Caki2 (cell line): ENCODE data around the gene KIF21A. TPM values are rescaled to one million over a fixed set of nuclear protein-coding genes. Genes with fewer than 3 reads are reported as not detected.

Source experiments
- DNase-seq: peaks from one replicate; pipeline ENCODE4 v3.0.0-alpha.2; 2015; ENCODE audit warnings: low read depth
- in situ Hi-C: cut with HindIII; loops from 2 replicates; pipeline ENCODE4 v1.10.0; 2016; ENCODE audit warnings: low sequenced_read_pairs, low pct_unique_long_range_greater_than_20kb, mixed read lengths
- total RNA-seq: library from RNA; depleted of rRNA; stranded (reverse); fragments of >200 nt; shearing (Covaris generic); gene quantifications from 2 replicates; pipeline ENCODE4 v1.2.3, GENCODE V29; 2014; ENCODE audit warnings: low replicate concordance

KIF21A gene
- total RNA-seq, 1 experiment from 2014 or later = 22.0 TPM

DNA sequence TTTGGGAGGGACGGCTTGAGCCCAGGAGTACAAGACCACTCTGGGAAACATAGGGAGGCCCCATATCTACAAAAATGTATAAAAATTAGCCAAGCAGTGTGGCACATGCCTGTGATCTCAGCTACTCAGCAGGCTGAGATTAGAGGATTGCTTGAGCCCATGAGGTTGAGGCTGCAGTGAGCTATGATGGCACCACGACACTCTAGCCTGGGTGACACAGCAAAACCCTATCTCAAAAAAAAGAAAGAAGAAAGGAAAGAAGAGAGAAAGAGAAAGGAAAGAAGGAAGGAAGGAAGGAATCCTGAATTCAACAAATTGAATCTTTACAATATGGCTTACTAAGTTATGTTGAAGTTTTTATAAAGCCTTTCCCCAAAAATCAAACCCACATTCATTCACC lies 2.1 kb downstream of the KIF21A start:
- in situ Hi-C loops = no loop called here
- peak; percentile 43 for DNase-seq

DNA sequence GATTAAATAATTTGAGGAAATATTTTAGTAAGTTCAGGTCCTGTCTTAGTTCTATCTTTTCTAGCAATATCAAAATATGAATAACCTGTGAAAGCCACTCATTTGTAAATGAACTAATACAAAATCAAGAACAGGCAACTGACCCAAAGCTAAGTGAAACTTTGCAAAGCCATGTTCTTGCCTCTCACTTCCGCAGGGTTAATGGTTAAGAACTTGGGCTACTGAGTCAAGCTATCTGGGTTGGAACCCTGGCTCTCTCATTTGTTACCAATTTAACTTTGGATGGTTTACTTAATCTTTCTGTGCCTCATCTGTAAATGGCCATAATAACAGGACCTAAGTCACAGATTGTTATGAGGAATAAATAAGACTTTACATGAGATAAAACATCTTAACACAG lies 2.8 kb downstream of the KIF21A start:
- DNase-seq = peak; percentile 52
- in situ Hi-C loops = no loop called here

DNA sequence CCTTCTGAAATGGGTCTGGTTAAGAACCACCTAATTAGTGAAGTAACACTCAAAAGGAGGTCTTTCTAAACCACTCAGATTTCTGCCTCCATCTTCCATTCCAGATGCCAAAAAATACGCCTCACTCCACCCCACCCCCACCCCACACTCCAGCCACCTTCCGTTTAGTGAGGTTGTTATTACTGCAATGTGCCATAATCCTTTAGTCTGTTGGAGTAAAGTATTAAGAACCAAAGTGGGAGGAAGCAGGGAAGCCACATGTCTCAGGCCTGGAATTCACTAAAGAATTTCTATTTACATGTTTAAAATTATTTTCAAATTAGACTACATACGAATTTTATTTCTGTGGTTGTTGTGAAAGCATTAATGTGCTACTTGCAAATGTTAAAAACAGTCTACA lies 7.4 kb downstream of the KIF21A start:
- in situ Hi-C loops = no loop called here

DNA sequence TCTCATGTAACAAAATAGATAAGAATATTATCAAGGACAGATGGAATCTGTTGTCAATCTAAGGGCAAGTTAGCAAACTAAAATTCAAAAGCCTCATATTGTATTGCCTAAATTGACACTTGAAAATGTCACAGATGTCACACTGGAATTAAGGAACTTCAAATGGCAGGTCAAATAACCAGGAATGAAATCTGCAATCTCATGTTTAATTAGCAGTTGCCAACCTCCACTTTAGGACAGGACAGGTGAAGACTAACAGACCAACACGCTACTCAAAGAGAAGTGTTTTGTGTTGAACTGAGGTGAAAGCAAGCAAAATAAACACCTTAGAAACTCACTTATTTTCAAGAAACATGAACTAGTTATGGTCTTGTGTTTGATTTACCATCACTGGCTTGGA lies 11.1 kb downstream of the KIF21A start:
- DNase-seq = no peak
- in situ Hi-C loops = no loop called here

More for the DNA sequence above, 7.4 kb downstream of the KIF21A start:
- no peak for DNase-seq

DNA sequence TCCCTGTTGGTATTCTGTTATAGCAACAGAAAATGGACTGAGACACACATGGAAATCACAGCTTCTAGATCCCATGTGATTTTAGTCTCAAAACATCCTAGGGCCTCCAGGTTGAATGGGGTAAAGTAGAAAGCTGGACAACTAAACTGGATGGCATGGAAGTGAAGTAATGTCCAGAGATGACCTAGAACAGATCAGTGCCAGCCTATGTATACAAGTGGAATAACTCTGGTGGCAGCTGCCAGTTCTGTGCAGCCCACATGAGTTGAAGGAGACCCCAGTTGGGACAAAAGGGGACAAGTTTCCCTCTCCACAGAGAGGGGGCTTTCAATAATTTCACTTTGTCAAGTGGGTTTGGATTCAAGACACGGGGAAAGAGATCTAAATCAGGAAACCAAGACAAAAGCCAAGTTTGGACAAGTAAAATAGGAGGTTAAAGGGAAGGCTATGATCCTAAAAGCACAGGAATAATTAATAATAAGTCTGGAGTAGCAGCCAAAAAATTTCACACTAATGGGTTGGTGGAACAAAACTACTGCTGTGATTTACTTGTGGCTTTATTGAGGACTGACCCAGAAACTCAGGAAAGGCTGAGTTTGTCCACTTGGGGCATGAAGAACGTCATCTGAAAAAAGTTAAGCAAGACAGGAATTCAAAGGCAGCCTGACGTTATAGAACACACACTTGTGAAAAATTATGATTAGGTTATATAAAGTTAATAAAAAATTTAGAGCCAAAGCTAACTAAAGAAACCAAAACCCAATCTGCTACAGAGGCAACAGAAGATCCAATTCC lies 11.7 kb downstream of the KIF21A start:
- in situ Hi-C loops = no loop called here
- no peak for DNase-seq

DNA sequence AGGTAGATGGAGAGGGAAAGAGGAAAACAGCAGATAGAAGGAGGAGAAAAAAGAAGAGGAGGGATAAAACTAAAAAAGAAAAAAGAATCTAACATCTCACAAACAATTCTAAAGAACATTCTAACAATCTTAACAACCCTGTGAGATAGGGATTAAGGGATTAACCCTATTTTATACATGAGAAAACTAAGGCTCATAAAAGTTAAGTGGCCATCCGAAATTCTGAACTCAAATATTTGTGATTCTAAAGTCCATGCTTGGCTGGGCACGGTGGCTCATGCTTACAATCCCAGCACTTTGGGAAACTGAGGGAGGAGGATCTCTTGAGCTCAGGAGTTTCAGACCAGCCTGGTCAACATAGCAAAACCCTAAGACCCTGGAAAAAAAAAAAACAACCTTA lies 13.1 kb downstream of the KIF21A start:
- no peak for DNase-seq
- in situ Hi-C loops = no loop called here

DNA sequence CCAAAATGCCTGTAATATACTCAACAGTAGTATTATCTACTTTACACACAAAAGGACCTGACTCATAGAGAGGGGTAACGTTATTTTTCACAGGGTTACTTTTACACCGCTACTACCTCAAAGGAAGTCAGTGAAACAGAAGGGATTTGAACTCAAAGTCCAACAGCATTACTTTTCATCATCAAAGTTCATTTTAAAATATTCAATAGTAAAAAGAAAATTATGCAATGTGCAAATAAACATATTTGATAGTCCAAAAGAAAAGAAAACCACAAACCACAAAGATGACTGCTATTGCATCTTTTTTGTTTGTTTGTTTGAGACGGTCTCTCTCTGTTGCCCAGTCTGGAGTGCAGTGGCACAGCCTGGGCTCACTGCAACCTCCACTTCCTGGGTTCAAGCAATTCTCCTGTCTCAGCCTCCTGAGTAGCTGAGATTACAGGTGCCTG lies 15.5 kb downstream of the KIF21A start:
- in situ Hi-C loops = no loop called here
- DNase-seq = no peak

DNA sequence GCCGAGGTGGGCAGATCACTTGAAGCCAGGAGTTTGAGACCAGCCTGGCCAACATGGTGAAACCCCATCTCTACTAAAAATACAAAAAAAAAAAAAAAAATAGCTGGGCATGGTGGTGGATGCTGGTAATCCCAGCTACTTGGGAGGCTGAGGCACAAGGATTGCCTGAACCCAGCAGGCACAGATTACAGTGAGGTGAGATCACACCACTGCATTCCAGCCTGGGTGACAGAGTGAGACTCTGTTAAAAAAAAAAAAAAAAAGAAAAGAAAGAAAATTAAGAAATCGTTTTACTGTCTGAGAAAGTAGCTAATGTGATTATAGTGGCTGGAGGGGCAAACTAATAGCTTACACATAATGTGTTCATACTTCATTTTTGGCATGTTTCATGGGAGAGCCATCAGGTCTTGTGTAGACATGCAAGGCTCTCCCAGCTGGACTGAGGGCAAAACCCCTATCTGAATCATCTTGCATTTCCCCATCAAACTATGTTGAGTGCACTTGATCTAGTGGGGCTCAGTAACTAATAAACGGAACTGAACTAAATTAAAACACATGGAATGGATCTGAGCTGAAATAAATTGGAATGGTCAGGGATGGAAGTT lies 16.2 kb downstream of the KIF21A start:
- in situ Hi-C loops = no loop called here
- no peak for DNase-seq

DNA sequence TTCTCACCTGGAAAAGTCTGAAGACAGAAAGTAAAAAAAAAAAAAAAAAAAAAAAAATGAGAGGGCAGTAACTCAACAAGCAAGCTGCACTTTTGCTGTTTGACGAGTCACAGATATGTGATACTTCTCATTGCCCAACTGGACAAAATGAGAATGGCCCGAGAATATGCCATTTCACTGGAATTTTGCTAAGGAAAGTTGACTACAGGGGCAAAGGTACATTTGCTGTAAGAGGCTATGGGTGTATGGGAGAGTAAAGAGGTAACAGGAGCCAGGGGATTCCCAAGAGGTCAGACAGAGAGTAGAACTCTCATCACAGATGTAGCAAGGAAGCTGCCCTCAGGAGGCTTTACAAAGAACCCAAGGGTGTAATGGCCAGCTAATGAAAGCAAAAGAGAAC lies 22.9 kb downstream of the KIF21A start:
- in situ Hi-C loops = no loop called here
- DNase-seq = no peak

DNA sequence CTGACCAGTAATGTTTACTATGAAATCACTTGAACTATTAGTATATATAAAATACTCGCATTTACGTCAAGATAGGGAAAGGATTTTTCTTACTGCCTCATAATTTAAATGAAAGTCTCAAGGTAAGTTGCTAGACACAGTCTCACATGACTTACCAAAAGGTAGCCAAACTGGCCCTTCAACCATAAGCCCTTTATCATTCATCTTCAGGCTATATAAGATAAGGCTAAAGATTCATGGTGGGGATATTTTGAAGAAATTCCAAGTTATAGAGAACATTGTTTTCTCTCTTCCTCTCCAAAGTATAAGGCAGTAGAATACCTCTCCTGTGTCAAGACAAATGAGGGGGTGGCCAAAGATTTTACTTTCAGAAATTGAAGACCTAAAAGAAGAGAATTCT lies 23.4 kb downstream of the KIF21A start:
- in situ Hi-C loops = no loop called here
- DNase-seq = no peak

DNA sequence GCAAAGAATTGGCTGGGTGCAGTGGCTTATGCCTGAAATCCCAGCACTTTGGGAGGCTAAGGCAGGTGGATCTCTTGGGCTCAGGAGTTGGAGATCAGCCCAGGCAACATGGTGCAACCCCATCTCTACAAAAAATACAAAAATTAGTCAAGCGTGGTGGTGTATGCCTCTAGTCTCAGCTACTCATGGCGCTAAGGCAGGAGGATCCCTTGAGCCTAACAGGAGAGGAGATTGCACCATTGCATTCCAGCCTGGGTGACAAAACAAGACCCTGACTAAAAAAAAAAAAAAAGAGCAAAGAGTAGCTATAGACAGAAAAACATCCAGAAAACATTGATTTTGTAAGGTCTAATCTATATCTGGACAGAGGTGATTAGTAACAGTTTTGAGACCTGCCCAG lies 25.0 kb downstream of the KIF21A start:
- no peak for DNase-seq
- in situ Hi-C loops = no loop called here

DNA sequence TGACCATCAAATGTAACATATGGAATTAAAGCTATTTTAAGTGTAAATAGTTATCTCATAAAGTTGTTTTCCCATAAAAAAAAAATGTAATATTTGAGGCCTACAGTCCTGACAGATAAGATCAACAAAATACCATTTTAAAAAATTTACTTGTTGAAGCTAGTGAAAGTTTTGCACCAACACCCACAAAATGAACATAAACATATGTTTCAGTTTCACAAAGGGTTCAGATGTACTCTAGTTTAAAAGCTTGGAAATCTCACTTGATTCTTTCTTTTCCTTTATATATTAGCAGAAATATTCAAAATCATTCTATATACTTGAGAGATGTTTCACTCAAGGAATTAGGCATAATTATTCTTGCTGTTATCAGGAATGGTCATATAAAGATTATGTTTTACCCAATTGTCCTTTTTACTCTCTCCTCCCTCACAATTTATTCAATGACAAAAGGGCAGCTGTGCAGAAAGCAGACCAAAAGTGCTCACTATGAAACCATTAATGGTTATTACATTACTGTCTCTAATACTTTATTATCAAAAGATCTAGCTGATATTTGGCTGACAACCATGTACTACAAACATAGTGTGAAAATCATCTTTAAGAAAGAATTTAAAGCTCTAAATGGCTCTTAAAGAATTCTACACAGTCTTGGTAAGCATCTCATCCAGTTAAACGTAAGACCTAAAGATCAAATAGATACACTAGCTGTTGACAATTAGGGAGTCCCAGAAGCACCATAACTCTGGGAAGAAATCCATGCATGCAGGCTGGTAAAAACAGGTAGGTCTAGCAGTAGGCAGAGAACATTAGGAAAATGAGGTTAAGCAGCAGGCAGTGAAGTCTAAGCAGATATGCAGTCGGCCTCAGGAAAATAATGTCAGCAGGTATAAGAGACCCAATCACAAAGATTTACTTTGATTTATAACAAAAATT lies 28.8 kb downstream of the KIF21A start:
- DNase-seq = no peak
- in situ Hi-C loops = no loop called here

DNA sequence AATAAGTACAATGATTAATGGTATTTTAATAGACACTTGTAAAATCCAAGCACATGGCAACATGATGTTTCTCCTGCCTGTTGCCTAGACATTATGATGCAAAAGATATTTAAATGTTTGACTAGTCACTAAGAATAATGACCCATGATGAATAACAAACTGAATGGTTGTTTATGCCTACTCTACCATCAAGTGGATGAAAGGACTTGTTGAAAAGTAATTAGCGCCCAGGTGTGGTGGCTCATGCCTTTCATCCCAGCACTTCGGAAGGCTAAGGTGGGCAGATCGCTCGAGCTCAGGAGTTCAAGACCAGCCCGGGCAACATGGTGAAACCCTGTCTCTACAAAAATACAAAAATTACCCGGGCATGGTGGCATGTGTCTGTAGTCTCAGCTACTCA lies 30.7 kb downstream of the KIF21A start:
- in situ Hi-C loops = no loop called here
- DNase-seq = no peak

DNA sequence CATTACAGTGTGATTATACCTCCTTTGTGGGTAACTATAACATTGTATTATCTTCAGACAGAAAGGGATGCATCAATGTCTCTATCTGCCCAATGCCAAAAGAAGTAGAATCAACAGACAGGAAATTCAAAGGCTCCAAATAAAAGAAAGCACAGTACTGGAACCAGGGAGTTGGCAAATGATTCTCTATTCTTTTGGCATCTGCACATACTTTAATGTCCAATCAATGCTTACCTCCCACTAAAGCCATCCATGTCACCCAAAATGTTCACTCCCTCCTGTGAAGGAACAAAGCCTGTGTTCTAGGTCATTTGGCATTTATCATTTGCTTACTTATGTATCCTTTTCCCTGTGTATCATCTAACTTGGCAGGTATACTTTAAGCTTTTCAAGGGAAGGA lies 36.7 kb downstream of the KIF21A start:
- no peak for DNase-seq
- in situ Hi-C loops = no loop called here

DNA sequence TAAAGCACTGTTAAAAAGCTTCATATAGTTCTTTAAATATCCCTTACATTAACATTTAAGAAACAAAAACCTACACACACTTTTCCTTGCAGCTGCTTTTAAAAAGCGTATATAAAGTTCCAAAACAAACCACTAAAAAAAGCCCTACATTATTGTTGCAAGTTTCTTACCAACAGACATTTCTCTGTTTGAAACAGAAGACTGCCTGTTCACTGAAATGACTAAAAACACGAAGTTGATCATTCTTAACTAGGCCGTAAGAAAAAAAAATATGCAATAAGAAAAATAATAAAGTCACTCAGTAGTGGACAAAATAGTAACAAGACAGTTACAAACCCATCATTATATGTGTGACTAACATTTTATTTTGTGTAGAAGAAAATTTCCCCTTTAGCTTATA lies 37.3 kb downstream of the KIF21A start:
- DNase-seq = no peak
- in situ Hi-C loops = no loop called here

DNA sequence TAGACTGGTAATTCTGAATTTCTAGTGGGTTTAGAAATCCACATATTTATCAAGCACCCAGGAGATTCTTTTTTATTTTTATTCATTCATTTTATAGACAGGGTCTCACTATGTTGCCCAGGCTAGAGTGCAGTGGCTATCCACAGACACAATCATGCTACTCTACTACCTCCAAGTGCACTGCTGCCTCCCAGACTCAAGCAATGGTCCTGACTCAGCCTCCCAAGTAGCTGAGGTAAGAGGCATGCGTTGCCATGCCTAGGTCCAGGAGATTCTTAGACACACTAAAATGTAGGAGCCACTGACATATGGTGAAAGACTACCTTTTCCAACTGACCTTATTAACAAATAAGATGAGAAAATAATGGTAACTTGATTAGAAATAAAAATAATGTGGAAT lies 38.9 kb downstream of the KIF21A start:
- in situ Hi-C loops = no loop called here
- DNase-seq = no peak

DNA sequence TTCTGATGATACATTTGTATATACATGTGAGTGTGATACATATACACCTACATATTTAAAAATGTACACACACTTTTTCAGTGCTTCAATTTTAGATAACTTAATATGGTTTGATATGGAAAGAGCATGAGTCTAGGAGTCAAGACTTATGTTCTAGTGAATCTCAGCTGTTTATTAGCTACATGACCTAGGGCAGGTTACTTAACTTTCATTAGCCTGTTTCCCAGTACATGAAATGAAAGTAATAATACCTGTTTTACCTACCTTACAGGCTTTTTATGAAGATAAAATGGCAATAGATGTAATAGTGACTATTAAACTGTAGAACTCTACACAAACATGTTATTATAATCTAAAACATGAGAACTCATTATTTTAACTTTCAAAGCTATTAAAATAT lies 39.5 kb downstream of the KIF21A start:
- in situ Hi-C loops = no loop called here

DNA sequence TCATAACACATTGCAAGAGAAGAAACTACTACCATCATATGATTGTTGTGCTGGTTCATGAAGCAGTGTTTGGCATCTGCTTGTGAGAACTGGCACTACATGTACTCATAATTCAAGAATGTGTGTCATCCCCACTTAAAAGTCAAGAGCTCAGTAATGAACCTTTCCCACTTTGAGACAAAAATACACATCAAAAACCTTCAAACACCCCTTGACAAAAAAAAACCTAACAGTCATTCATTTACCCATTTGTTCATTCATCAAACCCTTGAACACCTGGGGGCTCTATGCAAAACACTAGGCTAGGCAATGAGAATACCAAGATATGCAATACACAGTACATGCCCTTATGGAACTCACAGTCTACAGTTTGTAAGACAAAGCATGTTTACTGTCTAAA lies 40.0 kb downstream of the KIF21A start:
- in situ Hi-C loops = no loop called here
- DNase-seq = no peak

More for the DNA sequence above, 39.5 kb downstream of the KIF21A start:
- no peak for DNase-seq

DNA sequence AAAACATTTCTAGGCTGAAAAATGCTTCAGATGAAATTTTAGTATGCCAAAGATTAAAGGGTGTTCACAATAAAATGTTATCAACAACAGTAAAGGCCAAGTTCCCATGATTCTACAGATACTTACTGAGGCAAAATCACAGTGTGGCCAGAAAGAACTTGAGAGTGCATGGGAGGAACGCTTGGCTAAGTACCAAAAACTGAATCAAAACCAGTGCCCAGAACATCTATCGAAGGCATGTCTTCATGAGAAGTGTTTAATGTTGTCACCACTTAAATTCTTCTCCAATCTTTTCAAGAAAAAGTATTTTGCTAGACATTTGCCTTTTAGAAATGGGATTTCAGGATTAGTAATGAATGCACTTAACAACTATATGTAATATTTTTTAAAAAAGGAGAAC lies 41.5 kb downstream of the KIF21A start:
- in situ Hi-C loops = no loop called here

More for the DNA sequence above, 41.5 kb downstream of the KIF21A start:
- DNase-seq = no peak
